LNCaP clone FGC (cell line): ENCODE measurements around the gene RASD2.

ENCODE experiments used
- DNase-seq: peaks from one replicate; pipeline ENCODE4 v3.0.0-alpha.2; 2011; ENCODE audit warnings: low read depth
- H3K4me3 ChIP-seq: 2 replicates; pipeline ENCODE4 v1.5.1; 2011; ENCODE audit warnings: mild to moderate bottlenecking, low read depth, low read length, control low read depth
- TF ChIP-seq, protein P1 (sequence below): IDR thresholded peaks from 2 replicates; pipeline ENCODE4 v1.5.1; 2012; ENCODE audit warnings: mild to moderate bottlenecking; ENCODE audit not compliant: control insufficient read depth, insufficient read depth; ENCODE audit errors: extremely low read depth

RASD2 gene

DNA sequence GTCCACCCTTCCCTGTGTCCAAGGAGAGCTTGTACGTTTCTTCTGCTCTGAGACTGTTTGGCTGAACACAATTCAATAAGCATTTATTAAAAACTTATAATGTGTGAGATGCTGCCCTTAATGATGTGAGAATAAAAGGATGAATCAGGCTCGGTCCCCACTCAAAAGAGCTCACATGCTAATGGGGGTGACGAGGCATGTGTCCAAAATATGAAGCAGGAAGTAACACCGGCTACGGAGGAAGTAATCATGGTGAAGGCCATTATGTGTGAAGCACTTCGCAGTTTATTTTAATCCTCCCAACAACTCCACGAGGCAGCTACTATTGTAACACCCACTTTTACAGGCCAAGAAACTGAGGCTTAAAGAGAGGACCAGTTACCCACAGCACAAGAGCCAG lies 3.4 kb upstream of the RASD2 start:
- no peak for DNase-seq
- no peak overlapping the region for H3K4me3 ChIP-seq
- TF ChIP-seq, protein P1, sequence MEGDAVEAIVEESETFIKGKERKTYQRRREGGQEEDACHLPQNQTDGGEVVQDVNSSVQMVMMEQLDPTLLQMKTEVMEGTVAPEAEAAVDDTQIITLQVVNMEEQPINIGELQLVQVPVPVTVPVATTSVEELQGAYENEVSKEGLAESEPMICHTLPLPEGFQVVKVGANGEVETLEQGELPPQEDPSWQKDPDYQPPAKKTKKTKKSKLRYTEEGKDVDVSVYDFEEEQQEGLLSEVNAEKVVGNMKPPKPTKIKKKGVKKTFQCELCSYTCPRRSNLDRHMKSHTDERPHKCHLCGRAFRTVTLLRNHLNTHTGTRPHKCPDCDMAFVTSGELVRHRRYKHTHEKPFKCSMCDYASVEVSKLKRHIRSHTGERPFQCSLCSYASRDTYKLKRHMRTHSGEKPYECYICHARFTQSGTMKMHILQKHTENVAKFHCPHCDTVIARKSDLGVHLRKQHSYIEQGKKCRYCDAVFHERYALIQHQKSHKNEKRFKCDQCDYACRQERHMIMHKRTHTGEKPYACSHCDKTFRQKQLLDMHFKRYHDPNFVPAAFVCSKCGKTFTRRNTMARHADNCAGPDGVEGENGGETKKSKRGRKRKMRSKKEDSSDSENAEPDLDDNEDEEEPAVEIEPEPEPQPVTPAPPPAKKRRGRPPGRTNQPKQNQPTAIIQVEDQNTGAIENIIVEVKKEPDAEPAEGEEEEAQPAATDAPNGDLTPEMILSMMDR, result no peak

DNA sequence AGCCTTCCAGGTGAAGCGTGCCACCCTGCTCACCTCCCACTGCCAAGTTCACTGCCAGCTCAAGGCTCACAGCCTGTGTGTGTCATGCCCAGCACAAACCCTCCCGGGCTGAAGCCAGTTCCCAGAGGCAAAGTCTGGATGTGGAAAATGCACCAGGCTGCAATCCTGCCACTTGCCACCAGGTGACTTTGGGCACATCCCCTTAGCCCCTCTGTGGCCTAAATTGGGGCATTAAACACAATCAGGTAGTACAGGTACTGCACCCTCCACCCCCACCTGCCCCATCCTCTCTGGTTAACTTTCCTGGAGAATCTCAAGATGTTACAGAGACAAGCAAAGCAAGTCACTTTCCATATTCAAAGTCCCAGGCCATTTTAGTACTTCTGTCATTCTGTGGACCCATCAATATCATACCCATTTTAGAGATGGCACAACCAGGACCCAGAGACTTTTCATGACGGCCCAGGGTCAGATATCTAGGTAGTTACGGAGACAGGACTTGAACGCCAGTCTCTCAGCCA lies 1.8 kb upstream of the RASD2 start:
- TF ChIP-seq, protein P1, result peak; percentile 40
- DNase-seq, result no peak
- H3K4me3 ChIP-seq, result no peak overlapping the region

DNA sequence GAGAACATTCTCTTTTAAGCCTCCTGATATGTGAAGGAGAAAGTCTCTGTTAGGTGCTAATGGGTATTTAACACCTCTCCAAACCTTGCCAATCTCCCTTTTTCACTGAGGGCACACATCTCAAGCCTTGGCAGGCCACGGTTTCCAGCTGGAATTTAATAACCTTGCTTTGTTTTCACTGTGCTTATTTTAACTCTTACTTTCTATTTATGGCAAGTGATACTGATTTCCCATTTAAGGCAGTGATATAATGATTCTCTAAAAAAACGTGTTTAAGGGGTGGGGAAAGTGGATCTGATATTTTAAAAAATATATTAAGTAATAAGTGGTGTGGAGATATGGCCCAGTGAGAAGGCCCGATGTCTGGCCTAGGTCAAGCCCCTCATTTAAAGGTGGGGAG lies 1.1 kb upstream of the RASD2 start:
- no peak overlapping the region; the same call in 1 of the 2 replicates for H3K4me3 ChIP-seq
- DNase-seq, result no peak
- TF ChIP-seq, protein P1, result no peak

- TF ChIP-seq, protein P1, result no peak
- peak overlapping the region; percentile 54 for H3K4me3 ChIP-seq
- no peak for DNase-seq
Observed at GRCh38 chr22:35539910-35540594, 579 bp upstream of the RASD2 start.

DNA sequence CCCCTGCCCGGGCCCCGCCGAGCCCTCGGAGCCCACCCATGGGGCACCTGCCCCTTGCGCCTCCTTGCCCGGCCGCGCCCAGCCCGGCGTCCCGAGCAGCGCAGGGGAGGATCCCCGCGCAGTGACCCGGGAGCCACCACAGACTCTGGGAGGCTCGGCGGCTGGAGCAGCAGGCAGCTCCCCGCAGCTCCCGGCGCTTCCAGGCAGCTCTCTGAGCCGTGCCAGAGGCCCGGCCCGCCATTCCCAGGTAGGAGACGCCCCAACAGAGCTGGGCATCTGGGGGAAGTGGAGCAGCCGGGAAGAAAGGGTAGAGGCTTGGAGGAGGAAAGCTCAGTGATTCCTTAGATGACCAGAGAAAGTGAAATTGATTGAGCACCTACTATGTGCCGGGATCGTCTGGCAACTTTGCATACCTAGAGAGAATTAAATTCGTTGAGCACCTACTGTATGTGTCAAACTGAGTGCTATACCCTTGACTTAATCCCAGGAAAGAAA lies 670 bp downstream of the RASD2 start:
- no peak for DNase-seq
- no peak overlapping the region for H3K4me3 ChIP-seq
- TF ChIP-seq, protein P1, result no peak

DNA sequence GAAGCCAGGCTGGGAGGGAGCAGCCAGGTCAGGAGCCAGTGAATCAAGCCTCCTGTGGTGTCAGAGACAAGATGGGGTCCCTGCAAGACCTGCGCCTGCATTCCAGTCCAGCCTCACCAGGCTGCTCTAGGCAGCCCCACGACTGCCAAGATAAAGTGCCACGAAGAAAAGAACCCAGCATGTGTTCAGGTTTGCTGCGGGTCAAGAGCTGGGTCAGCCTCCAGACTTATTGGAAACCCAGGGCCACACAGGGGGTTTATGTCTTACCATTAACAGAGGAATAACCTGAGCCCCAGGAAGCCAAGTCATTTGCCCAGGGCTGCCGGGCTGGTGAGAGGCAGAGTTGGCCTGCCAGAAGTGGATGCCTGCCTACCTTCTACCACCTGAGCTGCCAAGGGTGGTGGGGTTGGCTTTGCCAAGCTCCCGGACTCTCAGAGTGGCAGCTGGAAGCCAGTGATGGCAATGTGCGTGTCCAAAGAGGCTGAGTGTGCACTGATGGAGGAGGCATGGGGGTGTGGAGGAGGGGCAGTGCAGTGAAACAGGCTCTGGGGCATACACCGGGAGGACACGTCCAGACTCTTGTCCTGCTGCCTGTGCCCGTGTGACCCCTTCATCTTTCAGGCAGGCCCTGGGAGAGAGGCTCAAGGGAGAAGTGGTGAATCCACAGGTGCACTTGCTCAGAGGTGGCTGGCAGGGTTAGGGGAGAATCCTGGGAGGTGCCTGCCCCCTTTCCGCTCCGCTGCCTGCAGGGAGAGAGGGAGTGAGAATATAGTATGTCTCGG lies 1.7 kb downstream of the RASD2 start:
- TF ChIP-seq, protein P1, result no peak
- no peak for DNase-seq
- H3K4me3 ChIP-seq, result no peak overlapping the region
